ENCODE data around the gene IGSF21.

- TF ChIP-seq ZNF70 (CRISPR knock-in tag; IDR thresholded peaks at IDR 0.05), result no peak
- no peak for TF ChIP-seq ZNF565 (CRISPR knock-in tag; conservative IDR thresholded peaks at IDR 0.05; ENCODE audit: low read depth)
- no peak for TF ChIP-seq PATZ1 (CRISPR knock-in tag; IDR thresholded peaks at IDR 0.05; ENCODE audit: borderline replicate concordance)
- TF ChIP-seq ZFP3 (CRISPR knock-in tag; IDR thresholded peaks at IDR 0.05), result no peak
- TF ChIP-seq, protein P1, sequence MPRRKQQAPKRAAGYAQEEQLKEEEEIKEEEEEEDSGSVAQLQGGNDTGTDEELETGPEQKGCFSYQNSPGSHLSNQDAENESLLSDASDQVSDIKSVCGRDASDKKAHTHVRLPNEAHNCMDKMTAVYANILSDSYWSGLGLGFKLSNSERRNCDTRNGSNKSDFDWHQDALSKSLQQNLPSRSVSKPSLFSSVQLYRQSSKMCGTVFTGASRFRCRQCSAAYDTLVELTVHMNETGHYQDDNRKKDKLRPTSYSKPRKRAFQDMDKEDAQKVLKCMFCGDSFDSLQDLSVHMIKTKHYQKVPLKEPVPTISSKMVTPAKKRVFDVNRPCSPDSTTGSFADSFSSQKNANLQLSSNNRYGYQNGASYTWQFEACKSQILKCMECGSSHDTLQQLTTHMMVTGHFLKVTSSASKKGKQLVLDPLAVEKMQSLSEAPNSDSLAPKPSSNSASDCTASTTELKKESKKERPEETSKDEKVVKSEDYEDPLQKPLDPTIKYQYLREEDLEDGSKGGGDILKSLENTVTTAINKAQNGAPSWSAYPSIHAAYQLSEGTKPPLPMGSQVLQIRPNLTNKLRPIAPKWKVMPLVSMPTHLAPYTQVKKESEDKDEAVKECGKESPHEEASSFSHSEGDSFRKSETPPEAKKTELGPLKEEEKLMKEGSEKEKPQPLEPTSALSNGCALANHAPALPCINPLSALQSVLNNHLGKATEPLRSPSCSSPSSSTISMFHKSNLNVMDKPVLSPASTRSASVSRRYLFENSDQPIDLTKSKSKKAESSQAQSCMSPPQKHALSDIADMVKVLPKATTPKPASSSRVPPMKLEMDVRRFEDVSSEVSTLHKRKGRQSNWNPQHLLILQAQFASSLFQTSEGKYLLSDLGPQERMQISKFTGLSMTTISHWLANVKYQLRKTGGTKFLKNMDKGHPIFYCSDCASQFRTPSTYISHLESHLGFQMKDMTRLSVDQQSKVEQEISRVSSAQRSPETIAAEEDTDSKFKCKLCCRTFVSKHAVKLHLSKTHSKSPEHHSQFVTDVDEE (CRISPR knock-in tag; IDR thresholded peaks at IDR 0.05), result no peak
- TF ChIP-seq RARB (CRISPR knock-in tag; IDR thresholded peaks at IDR 0.05), result no peak
- TF ChIP-seq POU6F1 (CRISPR knock-in tag; IDR thresholded peaks at IDR 0.05; ENCODE audit: borderline replicate concordance, low read depth), result no peak
Observed at GRCh38 chr1:18289597-18289996, 182.0 kb downstream of the IGSF21 start.

Data from SK-N-SH treated with all-trans-retinoic acid at 6 μM for 48 hours (cell line).